HG03460 (cell line): ENCODE data around the gene CLINT1.

ENCODE experiments used
- ATAC-seq: cut with Tn5 transposase; IDR thresholded peaks from one replicate; pipeline ENCODE4 v1.9.1; 2021; ENCODE audit not compliant: unreplicated experiment

Gene CLINT1

GRCh38 chr5:157766442-157766841, 92.5 kb downstream of the CLINT1 start:
- ATAC-seq: no peak

DNA sequence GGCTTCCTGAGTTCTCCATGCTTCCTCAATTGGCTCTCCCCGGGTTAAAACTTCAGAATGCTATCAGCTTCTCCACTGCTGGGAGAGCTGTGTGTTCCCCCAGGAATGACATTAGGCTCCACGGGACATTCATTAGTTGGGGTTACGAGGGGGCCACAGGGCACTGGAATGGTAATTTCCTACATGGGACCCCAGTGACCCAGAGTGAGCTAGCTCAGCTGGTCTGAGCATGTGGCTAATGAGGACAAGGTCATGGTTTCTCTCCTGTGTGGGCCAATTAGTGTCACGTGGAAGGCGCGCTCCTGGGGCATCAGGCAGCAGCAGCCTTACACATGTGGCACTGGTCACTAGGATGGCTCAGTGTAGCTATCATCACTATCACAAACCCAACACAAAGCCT, 94.4 kb downstream of the CLINT1 start:
- no peak for ATAC-seq

- ATAC-seq: peak; percentile 84
Measured at GRCh38 chr5:157761690-157762621, 97.0 kb downstream of the CLINT1 start.

GRCh38 chr5:157758706-157759105, 100.2 kb downstream of the CLINT1 start:
- no peak for ATAC-seq

DNA sequence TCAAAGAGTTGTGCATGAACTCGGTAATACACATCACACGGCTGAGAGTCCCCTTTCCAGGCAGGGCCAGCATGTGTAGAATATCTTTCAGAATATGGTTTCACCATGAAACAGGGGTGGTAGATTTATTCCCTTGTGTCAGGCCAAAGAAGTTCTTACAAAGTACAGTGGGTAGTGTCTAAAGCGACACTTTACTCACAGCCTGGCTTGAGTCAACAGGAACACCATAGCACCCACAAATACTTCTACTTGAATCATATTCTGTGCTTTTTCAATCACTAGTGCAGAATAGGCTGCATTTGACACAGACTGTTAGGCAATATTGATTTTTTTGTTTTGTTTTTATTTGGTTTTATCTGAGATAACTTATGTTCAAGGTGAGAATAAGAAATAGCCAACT, 102.8 kb downstream of the CLINT1 start:
- no peak for ATAC-seq

GRCh38 chr5:157750320-157750719, 108.6 kb downstream of the CLINT1 start:
- ATAC-seq: no peak

DNA sequence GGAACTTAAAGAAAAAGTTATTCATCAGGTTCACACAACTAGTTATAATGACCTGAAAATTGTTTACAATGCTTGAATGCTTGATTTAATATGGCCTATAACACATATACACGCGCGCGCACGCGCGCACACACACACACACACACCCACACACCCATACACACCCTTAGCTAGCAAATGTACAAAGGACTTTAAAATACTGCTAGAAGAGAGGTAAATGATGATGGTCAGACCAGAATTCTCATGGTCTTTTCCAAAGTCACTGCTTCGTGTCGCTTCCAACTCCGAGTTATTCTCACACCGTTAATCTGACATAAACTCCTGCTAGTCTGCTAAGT, 109.5 kb downstream of the CLINT1 start:
- no peak for ATAC-seq

GRCh38 chr5:157748760-157749461, 110.0 kb downstream of the CLINT1 start:
- ATAC-seq: no peak

- no peak for ATAC-seq
Measured at GRCh38 chr5:157747766-157748700, 110.9 kb downstream of the CLINT1 start.

DNA sequence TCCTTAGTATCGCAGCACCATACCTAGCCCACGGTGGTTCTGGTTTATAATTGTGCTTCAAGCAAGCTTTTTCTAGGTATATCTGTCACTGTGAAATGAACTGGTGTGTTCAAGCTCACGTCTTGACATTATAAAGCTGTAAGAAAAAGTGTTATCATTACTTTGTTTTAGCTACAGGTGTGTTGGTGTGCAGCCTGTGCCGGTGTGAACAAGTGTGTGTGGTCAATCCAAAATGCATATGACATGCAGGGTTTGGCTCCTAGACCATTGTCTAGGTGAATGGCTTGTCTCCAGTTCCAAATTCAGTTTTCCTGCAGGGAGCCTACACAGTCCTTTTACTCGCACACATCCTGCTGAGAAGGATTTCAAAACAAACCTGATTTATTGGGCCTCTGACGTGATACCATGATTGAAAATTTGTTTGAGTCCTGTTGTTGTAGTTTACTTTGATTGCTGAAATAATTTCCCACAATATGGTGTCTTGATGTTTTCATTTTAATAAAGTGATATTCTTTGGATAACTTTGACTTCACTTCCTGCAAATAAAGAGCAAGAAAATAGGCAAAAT, 111.7 kb downstream of the CLINT1 start:
- ATAC-seq: no peak

DNA sequence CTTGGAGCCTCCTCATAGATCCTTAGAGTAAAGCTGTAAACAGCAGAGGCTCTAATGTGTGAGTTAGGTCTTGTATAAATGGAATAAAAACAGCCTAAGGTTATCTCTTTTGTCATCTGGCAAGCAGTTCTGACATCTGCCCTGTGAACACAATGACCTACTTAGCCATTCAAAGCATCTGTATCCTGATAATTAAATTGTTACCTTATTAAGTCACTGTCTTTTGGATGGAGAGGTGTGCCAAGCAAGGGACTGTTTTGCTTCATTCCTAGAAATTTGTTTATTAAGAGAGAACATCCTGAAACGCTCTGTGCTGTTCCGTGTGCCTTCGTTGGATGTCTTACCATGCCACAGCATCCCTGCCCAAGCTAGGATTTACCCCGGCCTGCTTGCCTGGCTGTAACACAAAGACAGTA, 113.9 kb downstream of the CLINT1 start:
- ATAC-seq: no peak

DNA sequence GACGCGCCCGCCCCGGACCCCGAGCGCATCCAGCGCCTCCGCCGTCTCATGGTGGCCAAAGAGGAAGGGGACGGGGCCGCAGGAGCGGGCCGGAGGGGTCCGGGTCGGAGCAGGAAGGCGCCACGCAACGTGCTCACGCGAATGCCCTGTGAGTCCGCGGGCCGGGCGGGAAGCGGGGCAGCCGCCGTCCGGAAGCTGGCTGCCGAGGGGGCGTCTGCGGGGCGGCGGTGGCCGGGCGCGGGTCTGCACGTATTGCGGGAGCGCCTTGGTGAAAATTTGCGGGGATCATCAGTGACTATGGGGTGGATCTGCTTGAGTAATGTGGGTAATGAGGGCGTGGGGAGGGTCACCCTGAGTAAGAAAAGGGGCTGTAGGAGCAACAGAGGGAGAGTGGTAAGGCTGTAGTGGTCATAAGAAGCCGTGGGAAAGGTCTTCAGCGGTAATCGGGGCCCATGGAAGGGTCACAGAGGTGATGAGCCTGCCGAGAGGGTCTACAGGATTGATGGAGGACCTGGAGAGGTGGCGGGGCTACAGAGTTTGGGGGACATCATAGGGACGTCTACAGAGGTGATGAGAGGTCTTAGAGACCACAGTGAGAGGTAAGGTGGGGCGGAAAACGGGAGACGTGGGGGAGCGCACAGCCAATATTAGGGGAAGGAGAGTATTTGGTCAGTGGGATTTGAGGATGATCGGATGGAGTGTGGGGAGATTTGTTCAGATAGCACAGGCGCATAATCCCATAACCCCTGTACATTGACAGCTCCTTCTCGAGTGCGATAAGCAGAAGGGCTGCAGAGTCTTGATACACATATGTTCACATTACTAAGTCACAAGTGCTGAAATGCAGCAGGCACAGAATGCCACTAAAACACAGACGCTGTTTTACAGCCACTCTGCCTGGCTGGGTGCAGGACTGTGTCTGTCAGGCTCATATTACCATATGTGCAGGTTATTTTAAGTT, 114.6 kb downstream of the CLINT1 start:
- peak; percentile 33 for ATAC-seq

- ATAC-seq: peak; percentile 91
Measured at GRCh38 chr5:157743163-157744050, 115.5 kb downstream of the CLINT1 start, which contains the start of gene LSM11. Gene LSM11 (plus strand): TSS chr5:157743712. CDS start chr5:157743751, 39 bp downstream.

DNA sequence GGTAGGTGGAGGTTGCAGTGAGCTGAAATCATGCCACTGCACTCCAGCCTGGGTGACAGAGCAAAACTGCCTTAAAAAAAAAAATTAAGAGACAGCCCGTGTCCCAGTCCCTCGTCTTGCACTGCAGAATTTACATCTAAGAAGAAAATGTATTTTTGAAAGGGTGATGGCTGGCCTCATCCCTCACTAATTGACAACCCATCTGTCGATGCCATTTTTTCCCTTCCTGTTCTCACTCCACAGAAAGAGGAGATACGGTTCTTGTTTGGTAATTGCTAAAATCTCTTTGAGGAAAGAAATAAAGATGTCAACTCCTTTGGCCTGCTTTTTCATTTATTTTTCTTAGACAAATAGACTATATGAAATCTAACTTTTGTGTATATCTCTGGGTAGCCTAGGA, 117.8 kb downstream of the CLINT1 start:
- no peak for ATAC-seq

DNA sequence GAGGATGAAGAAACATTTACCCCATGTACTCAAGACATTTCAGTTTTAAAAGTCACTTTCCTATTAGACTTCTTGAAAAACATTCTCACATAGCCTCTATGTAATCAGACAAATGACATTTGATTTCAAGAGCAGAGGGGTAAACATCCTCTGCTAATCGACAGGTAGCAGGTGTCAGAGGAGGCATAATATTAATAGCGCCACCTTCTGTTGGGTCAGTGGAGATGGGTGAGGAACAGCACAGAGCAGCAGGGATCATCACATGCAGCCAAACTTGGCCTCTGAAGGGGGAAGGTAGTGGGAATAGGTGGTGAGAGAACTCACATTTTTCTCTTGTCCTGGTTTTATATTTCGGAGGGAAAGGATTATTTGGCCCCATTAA, 118.7 kb downstream of the CLINT1 start:
- no peak for ATAC-seq

GRCh38 chr5:157739388-157740228, 119.3 kb downstream of the CLINT1 start:
- ATAC-seq: no peak

DNA sequence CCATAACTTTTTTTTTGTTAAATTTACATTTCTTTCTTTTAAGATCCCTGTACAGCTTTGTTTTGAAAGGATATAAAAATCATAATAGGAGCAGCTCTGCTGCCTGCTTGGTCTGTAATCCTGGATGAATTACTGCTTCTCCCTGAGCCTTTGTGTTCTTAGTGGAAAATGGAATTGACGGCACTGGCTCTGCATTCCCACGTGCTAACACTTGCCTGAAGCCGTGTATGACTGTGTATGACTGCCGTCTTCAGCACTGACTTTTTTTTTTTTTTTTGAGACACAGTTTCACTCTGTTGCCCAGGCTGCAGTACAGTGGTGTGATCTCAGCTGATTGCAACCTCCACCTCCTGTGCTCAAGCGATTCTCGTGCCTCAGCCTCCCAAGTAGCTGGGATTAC, 123.0 kb downstream of the CLINT1 start:
- no peak for ATAC-seq
